Superior temporal gyrus (tissue), 1 donor: ENCODE measurements around the gene COX17.

Experiments used
- DNase-seq: peaks from one replicate; pipeline ENCODE4 v3.0.0-alpha.2; 2016; ENCODE audit errors: extremely low spot score

COX17 gene

DNA sequence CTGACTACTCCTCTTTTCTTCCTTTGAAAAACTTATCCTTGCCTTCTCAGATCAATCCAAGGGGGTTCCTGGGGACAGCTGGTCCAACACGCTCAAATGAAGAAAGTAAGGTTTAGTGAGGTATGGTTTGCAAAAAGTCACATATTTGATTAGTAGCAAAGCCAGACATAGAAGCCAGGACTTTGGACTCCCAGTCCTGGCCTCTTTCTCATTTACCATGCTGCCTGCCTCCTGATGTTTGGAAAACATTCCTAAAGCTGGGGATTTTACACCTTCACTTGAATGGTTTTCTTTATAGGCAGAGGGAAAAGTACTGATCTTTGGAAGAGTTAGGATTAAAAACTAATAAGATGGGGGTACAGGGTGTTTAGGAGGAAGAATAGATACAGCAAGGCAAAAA is 31.4 kb downstream of the COX17 start:
- DNase-seq = no peak

DNA sequence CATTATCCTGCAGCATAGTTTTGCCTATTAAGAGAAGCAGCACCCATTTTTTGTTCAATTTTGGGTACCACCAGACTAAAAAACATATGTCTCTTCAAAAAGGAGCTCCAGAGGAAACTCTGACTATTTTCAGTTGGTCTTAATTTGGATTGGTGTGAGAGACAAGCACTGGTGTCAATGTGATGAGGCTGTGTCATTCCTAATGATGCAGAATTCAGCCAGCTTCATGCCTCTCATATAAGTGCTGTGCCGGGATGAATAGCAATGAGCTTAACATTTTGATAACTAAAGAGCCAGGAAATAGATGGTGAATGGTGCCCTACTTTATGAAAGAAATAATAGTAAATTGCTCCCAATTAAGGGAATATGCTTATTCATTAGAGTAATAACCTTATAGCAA is 32.7 kb downstream of the COX17 start:
- no peak for DNase-seq

DNA sequence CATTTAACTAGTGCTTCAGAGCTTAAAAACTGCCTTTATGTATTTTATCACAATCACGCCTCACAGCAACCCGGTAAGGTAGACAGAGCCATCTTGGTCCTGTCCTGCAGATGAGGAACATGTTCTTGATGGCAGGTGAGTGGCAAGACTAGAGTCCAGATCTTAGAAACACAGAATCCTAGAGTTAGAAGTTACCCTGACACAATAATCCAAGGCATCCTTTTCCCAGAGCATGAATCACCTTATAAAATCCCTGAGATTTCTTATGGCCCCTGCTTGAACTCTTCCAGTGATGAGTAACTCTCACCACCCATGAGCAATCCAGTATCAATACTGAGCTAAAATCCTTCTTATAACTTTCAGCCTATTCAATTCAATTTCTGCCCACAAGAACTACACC is 33.7 kb downstream of the COX17 start:
- DNase-seq = no peak

DNA sequence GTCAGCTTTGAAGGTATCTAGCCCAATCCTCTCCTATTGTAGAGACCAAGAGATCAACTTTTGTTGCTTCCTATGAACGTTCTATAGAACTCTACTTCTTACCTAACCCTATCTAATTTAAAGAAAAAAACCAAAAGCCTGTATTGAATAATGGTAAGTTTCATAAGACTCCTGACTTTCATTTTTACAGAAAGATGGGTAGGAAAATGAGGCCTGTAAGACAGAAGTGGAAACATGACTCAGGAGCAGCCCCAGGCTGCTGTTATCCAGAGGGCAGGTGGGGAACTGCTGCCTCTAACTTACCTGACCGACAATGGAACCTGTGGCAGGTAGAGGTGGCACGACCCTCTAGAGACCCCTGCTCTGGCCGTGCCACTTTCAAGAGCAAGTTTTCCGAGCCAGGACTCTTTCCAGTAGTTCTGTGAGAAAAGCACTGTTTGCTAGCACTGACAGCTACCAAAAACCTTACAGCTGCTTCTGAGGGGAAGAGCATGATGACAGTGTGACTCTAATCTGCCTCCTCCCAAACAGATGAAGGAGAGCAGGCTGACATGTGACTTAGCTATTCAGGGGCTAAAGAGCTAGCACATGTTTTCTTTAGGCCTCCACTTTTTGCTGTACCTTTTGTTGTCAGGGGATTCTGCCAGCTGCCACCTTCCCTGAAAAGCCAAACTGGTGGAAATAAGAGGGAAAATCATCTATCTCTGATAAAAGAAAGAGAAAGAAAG is 34.3 kb downstream of the COX17 start:
- DNase-seq = no peak

DNA sequence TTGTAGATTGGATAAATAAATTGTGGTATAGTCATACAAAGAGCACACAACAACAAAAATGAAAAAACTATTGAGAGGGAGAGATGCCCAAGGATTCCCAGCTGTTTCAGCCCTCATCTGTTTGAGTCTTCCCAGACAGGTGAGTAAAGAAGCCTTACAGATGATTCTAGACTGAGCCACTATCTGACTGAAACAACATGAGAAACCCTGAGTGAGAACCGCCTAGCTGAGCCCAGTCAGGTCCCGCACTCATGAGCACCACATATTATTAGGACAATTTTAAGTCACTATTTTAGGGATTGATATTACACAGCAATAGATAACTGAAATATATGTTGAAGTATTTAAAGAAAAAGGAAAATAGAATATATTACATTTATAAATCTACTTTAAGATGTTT is 35.8 kb downstream of the COX17 start:
- DNase-seq = no peak

DNA sequence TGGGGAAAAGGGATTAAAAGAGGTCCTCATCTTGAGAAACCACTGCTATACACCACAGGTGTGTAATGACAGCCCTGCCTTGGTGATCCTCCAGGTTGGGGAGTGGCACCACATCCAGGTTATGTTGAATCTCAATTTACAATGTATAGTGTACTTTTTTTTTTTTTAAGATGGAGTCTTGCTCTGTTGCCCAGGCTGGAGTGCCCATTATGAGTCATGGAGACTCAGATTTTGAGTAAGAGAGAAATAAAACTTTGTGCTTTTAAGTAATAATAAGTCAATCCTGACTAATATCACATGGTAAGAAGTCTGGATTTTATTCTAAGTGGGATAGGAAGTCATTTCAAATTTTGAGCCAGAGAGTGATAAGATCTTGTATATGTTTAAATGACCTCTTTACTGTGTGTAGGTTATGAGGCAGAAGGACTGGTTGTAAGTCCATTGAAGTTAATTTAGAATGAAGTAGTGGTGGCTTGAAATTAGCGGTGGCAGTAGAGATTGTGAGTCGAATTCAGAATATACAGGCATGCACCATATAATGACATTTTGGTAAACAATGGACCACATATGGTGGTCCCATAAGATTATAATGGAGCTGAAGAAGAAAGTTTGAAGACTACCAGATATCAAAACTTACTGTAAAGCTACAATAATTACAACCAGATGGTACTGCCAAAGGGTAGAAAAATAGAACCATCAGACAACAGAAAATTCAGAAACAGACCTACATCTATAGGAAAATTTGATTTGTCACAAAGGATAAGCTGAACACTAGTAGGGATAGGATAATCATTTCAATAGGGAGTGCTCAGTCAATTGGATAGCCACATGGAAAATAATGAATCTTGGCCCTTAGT is 37.5 kb downstream of the COX17 start:
- no peak for DNase-seq

DNA sequence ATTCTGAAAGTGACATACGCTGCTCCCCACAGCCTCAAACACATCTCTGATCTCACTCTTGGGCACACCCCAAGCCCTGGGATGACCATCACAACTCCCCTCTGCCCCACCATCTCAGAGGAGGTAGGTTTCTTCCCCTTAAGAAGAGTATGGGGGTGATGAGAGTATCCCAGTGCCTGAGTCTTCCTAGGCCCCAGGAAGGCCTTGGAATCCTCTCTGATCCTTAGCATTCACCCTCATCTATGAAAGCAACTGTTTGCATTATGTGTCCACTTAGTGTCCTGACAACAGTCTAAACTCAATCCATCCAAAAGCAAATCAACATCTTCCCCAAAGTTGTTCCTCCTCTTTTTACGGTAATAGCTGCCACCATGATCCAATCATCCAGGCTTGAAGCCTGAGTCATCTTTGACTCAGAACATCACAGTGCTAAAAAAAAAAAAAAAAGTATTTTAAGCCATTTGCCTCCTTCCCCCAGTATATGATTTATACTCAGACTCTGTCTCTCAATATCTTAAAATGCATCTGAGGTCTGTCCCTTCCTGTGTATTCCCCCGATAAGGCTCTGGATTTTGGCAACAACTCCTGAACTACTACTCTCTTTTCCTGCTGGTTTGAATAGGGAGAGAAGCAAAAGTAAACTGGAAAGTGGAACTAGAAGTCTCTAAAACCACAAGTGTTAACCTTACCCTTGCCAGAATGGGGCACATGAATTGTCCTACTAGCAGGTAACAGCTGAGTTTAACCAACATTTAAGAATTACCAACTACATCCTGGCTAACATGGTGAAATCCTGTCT is 39.3 kb downstream of the COX17 start:
- DNase-seq = no peak

DNA sequence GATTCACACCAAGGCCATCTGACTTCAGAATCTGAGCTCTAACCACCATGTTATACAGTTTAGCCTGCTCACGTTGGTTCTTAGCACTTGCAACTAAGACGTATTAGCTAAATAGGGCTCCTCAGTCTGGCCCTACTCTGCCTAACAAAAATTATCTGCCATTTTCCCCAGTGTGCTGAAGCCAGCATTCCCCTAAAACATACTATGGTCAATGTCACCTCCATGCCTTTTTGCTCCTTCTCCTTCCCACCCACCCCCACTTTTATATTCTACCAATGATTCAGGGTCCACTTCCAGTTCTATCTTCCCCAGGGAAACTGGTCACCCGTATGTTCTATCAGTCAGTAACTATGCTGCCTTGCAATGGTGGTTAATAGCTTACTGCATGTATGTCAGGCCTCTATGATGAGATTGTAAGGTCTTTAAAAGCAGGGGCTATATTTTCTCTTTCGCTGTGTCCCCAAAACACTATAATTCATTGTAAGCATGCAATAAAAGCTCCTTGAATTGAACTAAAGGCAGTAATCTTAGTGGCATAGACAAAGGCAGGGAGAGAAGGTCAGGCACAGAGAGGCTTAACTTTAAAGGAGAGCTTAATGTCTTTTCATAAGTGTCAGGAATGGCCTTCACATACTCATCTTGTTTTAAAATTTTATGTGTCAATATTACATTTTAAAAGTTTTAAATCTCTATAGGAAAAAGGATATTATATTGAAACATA is 40.2 kb downstream of the COX17 start:
- no peak for DNase-seq

DNA sequence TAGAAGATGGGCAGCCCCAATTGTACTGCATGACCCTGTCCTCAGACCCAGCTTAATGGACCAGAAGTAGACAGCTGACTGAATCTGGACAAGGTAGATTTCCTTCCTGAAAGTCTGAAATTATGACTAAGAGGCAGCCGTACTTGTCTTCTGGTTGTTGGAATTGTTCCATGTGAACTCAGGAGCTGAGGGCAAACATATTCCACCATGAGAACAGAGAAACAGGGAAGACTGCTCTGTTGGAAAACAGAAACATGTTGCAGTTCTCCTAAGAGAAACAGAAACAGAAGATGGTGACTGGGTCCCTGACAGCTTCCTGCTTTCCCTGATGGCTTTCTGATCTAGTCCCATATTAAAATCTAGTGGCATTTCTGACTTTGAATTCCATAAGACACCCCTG is 41.0 kb downstream of the COX17 start:
- no peak for DNase-seq

DNA sequence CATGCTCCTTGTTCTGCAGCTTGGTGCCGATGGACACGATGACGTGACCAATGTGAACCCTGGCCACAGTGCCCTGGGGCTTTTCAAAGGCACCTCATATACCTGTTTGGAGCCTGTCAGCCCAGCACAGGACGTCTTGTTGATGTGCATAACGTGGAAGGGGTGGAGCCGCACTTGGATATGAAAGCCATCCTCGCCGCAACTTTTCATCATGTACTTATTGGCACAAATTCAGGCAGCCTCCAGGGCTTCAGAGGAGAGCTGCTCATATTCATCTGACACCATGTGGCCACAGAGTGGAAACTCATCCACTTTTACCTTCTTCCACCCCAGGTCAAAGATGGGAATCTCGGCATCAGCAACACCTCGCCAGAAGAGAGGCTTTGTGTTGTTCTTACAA is 41.5 kb downstream of the COX17 start:
- no peak for DNase-seq

DNA sequence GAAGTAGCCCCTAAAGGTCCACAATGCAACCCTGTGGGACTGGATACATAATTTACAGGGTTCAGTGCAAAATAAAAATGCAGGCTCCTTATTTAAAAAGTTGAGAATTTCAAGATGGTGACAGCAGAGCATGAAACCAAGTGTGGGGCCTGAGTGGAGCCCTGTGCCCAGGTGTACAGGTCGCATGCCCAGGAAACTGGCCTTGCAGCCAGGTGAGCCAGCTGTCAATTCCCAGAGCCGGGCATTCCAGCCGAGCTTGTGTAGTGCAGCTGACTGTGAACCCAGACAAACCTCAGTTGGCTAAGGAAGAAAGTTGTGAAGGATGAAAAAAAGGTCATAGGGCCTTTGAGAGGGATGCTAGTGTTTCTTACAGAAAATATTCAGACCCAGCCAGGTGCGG is 44.4 kb downstream of the COX17 start:
- DNase-seq = no peak

DNA sequence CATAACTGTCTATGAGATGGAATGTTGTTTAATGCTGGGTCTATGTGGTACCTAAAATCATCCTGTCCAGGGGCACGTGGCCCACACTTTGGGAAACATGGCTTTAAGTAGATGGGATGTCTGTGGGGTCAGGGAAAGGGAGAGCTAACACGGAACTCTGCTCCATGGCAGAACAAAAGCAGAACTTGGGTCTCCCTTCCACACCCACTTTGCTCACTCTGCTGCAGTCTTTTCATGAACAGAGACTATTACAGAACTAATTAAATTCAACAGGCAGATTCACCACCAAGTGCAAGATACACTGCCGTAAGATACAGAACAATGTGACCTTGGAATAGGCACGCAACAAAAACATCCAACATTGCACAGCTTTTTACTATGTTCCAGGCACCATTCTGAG is 45.0 kb downstream of the COX17 start:
- no peak for DNase-seq

DNA sequence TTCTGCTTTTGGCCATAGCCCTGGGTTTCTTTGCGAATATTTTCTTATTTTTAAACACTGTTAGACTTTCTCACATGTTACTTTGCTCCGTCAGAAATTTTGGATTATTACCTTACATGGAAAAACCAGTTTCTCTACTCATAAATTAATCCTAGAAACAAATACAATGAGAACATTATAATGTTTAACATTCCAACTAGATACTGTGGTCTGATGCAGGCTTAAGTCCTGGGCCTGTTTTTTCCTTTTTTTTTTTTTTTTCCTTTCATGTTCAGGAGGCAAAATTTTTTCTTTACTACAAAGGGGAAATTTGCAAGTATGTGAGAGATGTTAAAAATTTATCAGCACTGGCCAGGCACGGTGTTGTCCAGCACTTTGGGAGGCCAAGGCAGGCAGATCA is 45.7 kb downstream of the COX17 start:
- no peak for DNase-seq

DNA sequence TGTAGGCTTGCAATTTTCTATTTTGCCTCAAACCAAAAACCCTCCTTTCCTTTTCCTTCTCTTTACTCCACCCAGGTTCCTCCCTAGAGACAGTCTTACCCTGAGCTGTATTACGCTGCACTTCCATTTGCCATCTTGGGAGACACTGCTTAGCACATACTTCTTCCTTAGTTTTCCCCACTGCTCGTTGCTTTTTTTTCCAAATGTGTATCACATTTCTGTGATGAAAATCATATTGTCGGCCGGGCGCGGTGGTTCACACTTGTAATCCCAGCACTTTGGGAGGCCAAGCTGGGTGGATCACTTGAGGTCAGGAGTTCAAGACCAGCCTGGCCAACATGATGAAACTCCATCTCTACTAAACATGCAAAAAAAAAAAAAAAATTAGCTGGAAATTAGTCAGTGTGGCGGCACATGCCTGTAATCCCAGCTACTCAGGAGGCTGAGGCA is 46.3 kb downstream of the COX17 start:
- no peak for DNase-seq

DNA sequence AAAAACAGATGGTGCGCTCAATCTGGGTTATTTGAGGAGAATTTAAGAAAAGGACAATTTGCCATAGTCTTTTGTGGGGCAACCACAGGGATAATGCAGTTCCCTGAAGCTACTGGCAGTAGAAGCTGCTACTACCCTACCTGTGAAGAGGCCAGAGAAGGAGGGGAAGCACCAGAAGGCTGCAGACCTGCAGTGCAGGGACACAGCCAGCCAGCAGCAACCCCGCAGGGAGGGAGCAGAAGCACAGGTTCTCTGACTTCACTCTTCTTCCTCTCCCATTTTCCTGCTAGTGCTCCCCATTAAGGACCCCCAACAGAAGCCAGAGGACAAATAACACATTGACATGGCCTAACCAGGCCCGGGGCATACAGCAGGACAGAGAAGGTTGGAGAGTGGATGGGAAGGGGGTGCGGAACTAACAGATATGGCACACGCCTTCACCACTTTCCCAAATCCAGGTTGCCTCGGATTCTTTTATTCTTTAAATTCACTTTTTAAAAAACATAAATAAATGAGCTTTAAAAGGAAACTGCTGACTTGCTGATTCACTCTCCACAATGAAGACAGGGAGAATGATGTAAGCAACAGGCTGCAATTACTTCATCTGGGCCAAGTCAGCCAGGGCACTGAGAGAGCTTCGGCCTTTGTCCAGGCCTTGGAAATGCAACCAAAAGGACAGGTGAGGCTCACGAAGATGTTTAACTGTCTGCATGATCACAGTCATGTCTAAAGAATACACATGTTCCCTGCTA is 46.9 kb downstream of the COX17 start:
- DNase-seq = no peak

DNA sequence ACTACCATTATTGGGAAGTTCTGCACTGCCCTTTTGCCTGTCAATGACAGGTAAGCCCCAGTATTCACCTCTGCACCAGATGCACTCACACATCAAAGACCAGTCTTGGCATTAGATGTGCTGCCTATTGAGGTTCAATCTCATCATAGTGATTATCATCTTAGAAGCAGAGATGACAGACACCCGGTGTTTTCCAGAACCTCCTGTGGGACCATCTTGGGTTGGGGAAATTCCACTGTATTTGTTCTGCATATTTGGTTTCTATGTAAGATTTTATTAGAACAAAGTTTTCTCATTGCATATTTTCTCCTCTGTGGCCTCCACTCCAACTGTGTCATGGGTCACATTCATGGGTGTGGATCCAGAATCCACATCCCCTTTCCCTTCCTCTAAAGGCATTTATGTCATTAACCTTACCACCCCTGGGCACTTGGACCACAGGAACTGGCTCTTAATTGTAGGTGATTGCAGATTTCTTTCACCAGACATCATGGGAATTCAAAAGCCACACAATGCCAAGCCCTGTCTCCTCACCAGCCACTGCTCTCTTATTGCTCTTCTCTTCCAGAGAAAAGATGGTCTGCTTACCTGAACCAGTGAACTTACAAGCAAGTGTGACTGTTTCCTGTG is 48.3 kb downstream of the COX17 start:
- DNase-seq = no peak

DNA sequence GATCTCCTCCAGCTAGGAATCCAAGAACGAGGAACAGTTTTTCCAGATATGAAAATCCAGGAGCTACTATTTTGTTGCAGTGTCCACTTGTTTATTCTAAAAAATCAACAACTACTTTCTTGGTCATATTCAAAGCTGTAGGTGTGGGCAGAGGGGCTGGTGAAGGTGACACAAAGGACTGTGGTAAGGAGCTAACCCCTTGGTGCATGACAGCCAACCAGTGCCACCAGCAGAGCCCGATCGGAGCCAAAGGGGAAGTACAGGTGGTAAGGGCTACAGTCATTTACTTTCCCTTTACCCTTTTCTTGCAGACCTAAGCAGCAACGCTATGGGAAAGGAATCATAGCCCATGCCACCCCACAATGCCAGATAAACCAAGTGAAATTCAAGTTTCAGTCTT is 48.8 kb downstream of the COX17 start:
- DNase-seq = no peak

DNA sequence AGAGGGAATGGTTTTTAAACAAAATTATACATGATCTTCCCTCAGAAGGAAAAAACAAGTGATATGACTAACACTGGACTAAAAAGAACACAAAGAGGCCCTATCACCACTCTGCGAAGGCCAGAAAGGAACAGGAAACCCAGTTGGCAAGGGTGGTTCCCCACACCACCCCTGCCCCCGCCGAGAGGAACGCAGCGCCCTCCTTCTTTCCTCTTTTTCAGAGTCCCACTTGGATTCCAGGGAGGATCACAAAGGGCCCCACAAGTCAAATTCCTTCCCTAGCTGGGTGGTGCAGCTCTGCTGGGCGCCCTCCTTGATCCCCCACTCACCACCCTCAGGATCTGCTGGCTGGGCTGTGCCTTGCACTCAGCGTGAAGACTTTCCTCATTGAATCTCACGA is 49.7 kb downstream of the COX17 start:
- DNase-seq = no peak

DNA sequence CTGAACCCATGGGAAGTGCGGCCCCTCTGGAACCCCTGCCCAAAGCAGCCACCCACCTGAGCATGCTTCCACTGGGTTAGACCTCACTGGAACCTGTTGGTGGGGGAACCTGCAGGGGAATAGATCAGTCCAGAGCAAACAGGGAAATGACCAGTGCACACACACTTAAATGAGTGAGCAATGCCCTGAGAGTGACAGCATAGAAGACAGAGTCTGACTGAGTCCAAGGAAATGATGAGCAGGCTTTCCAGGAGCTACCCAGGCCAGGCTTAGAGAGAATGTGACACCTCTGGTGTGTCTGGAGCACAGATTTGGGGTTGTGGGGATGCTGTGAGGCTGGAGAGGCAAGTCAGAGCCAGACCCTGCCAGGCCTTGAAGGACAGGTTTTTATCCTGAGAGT is 51.0 kb downstream of the COX17 start:
- DNase-seq = no peak

DNA sequence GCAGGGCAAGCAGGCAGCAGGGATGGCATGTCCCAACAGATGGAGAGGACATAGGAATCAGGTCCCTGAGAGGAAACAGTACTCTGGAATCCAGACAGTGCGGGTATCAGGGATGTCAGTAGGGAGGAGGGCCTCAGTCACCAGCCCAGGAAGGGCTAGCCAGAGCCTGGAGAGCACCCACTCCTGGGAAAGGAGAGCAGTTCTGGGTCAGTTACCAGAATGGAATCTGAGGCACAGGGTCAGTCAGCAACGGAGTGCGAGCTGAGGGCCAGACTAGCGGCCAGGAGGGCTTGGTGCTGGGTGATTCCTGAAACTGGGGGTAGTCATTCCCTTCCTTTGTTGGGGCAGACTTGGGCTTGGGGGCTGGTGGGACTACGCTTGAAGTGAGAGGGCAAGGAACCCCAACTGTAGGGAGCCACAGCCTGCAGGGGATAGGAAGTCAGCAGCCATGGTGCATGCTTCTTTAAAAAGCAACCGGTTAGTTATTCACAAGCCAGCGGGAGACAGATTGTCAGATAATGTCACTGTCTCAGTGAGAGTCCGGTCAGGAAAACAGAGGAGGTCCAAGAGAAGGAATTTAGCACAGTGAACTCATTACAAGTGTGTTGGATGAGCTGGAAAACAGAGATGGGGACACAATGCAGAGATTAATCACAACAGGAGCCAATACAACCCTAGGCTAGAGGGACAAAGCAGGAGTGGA is 51.6 kb downstream of the COX17 start:
- DNase-seq = no peak
